Neural crest cell (in vitro differentiated cells): ENCODE measurements around the gene HAGHL. TPM values are rescaled to one million over a fixed set of nuclear protein-coding genes. Genes with fewer than 3 reads are reported as not detected.

ENCODE experiments used
- DNase-seq: peaks from one replicate; pipeline ENCODE4 v3.0.0; 2021; ENCODE audit warnings: low read depth, mixed read lengths, low spot score
- H3K27ac Mint-ChIP-seq: one replicate; pipeline ENCODE4 v1.8.0; 2021; ENCODE audit warnings: mild to moderate bottlenecking, mixed read lengths; ENCODE audit not compliant: unreplicated experiment
- H3K27me3 Mint-ChIP-seq: 2 replicates; pipeline ENCODE4 v1.8.0; 2021; ENCODE audit warnings: low read depth, mild to moderate bottlenecking, mixed read lengths
- H3K36me3 Mint-ChIP-seq: 2 replicates; pipeline ENCODE4 v1.8.0; 2021; ENCODE audit warnings: low read depth, mild to moderate bottlenecking, mixed read lengths
- H3K4me1 Mint-ChIP-seq: 2 replicates; pipeline ENCODE4 v1.8.0; 2021; ENCODE audit warnings: mixed read lengths
- H3K4me3 Mint-ChIP-seq: one replicate; pipeline ENCODE4 v1.8.0; 2021; ENCODE audit warnings: mild to moderate bottlenecking, mixed read lengths
- H3K9me3 Mint-ChIP-seq: 2 replicates; pipeline ENCODE4 v1.8.0; 2021; ENCODE audit warnings: mixed read lengths
- microRNA-seq: library from miRNA; unstranded; fragments of <30 nt; microRNA quantifications from one replicate; pipeline ENCODE4, GENCODE V29; 2020
- total RNA-seq: library from RNA; stranded (reverse); gene quantifications from 2 replicates; pipeline ENCODE4 v1.2.1, GENCODE V29; 2021
- TF ChIP-seq, protein P1 (sequence below): fragments of 200-600 bp; sonication (generic); conservative IDR thresholded peaks from 2 replicates; pipeline ENCODE4 v1.5.0; 2021; ENCODE audit warnings: antibody characterized with exemption, mild to moderate bottlenecking

The HAGHL gene
- total RNA-seq, 1 donor from 2014 or later, result 15.4 TPM

DNA sequence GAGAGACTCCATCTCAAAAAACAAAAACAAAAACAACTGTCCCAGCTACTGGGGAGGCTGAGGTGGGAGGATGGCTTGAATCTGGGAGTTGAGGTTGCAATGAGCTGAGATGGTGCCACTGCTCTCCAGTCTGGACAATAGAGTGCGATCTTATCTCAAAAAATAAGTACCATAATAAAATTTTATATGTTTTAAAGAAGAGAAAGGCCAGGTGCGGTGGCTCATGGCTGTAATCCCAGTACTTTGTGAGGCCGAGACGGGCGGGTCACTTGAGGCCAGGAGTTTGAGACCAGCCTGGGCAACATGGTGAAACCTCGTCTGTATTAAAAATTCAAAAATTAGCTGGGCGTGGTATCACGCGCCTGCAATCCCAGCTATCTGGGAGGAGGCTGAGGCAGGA lies 49.9 kb downstream of the HAGHL start:
- no peaks in the 10 kb centered on the region for H3K9me3 Mint-ChIP-seq

DNA sequence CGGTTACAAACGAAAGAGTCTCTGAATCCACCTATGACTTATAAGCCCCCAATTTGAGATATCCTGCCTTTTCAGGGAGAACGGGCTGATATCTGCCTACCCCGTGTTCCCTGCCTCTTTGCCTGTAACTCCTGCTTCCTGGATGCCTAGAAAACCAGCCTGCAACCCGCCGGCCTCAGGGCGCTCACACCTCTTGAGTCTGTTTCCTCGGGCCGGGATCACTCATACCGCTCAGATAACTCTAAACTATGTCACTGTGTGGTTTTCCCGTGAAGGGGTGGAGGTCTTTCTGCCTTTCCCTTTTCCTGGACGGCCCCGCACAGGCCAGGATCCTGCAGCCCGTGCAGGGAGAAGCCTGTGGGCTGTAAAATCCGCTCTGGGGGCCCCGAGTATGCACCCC lies 50.9 kb downstream of the HAGHL start:
- no peaks in the 10 kb centered on the region for H3K9me3 Mint-ChIP-seq
- TF ChIP-seq, protein P1, sequence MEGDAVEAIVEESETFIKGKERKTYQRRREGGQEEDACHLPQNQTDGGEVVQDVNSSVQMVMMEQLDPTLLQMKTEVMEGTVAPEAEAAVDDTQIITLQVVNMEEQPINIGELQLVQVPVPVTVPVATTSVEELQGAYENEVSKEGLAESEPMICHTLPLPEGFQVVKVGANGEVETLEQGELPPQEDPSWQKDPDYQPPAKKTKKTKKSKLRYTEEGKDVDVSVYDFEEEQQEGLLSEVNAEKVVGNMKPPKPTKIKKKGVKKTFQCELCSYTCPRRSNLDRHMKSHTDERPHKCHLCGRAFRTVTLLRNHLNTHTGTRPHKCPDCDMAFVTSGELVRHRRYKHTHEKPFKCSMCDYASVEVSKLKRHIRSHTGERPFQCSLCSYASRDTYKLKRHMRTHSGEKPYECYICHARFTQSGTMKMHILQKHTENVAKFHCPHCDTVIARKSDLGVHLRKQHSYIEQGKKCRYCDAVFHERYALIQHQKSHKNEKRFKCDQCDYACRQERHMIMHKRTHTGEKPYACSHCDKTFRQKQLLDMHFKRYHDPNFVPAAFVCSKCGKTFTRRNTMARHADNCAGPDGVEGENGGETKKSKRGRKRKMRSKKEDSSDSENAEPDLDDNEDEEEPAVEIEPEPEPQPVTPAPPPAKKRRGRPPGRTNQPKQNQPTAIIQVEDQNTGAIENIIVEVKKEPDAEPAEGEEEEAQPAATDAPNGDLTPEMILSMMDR, result no peak
- no peaks in the 10 kb centered on the region for H3K27me3 Mint-ChIP-seq
- DNase-seq, result no peak
- no peak overlapping the region for H3K27ac Mint-ChIP-seq
- no peak overlapping the region for H3K4me3 Mint-ChIP-seq
- H3K36me3 Mint-ChIP-seq, result no peaks in the 10 kb centered on the region
- no peaks in the 10 kb centered on the region for H3K4me1 Mint-ChIP-seq

More for the DNA sequence above, 49.9 kb downstream of the HAGHL start:
- DNase-seq, result no peak
- no peaks in the 10 kb centered on the region for H3K4me1 Mint-ChIP-seq
- no peak overlapping the region for H3K4me3 Mint-ChIP-seq
- no peaks in the 10 kb centered on the region for H3K27me3 Mint-ChIP-seq
- no peak overlapping the region for H3K27ac Mint-ChIP-seq
- TF ChIP-seq, protein P1, result no peak
- H3K36me3 Mint-ChIP-seq, result no peaks in the 10 kb centered on the region

DNA sequence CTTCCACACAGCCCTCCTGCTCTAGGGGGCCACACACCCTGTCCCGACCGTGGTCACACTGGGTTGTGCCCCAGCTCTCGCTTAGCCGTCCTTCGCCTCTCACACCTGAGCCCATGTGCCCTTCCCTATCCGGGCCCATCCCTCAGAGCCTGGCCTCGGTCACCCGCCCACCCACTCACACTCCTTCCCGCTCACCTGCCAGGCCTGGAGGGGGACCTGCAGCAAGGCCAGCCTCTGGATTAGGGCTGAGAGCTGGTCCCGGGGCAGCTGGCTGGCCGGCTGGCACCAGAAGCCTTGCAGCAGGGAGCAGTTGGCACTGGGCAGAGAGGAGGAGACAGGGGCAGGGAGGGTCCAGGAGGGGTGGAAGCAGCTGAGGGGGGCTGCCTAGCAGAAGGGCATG lies 51.5 kb downstream of the HAGHL start:
- DNase-seq, result no peak
- H3K27me3 Mint-ChIP-seq, result no peaks in the 10 kb centered on the region
- no peaks in the 10 kb centered on the region for H3K9me3 Mint-ChIP-seq
- H3K4me1 Mint-ChIP-seq, result no peaks in the 10 kb centered on the region
- TF ChIP-seq, protein P1, result no peak
- no peak overlapping the region for H3K4me3 Mint-ChIP-seq
- no peaks in the 10 kb centered on the region for H3K36me3 Mint-ChIP-seq
- H3K27ac Mint-ChIP-seq, result no peak overlapping the region

DNA sequence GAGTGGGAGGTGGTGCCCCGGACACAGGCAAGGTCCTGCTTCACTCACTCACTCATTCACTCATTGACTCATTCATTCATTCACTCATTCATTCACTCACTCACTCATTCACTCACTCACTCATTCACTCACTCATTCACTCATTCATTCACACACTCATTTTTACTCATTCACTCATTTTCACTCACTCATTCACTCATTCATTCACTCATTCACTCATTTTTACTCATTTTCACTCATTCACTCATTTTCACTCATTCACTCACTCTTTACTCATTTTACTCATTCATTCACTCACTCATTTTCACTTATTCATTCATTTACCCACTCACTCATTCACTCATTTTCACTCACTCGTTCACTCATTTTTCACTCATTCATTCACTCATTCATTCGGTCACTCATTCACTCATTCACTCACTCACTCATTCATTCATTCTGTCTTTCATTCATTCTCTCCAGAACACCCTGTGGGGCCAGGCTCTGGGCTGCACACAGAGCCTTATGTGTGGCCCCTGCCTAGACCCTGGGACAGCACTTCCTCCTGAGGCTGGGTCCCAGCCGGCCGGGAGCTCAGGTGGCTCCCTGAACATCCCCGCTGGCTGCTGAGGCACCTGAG lies 52.1 kb downstream of the HAGHL start:
- Mint-ChIP-seq H3K27me3 (no peaks in the 10 kb centered on the region), H3K4me1 (no peaks in the 10 kb centered on the region), H3K36me3 (no peaks in the 10 kb centered on the region), H3K27ac (no peak overlapping the region), H3K4me3 (no peak overlapping the region), H3K9me3 (no peaks in the 10 kb centered on the region)
- no peak for DNase-seq
- TF ChIP-seq, protein P1, result no peak

Small RNAs within 50 kb of the gene (microRNA-seq; reads per million reads assigned to microRNA genes)
- gene MIR662, result not detected

Other genes with a start within 250 kb of the HAGHL start
- gene CAPN15, start 199.4 kb upstream of the HAGHL start, total RNA-seq, result 56.9 and 60.3 TPM in 2 replicates
- gene PRR35, start 166.7 kb upstream of the HAGHL start, total RNA-seq, result not detected in 2 replicates
- gene NHLRC4, start 160.1 kb upstream of the HAGHL start, total RNA-seq, result 0.84 and 0.86 TPM in 2 replicates
- 84.9 and 91.7 TPM in 2 replicates for gene PIGQ, start 157.1 kb upstream of the HAGHL start, total RNA-seq
- gene RAB40C, start 137.0 kb upstream of the HAGHL start, total RNA-seq, result 30.9 and 31.6 TPM in 2 replicates
- gene WFIKKN1, start 96.1 kb upstream of the HAGHL start, total RNA-seq, result 8.1 and 8.5 TPM in 2 replicates
- gene METTL26, start 90.8 kb upstream of the HAGHL start, total RNA-seq, result 73.4 and 75.3 TPM in 2 replicates
- gene MCRIP2, start 85.3 kb upstream of the HAGHL start, total RNA-seq, result 16.2 and 17.6 TPM in 2 replicates
- 95.8 and 97.0 TPM in 2 replicates for gene WDR90, start 77.7 kb upstream of the HAGHL start, total RNA-seq
- gene RHOT2, start 59.0 kb upstream of the HAGHL start, total RNA-seq, result 171 and 189 TPM in 2 replicates
- 3.0 and 3.1 TPM in 2 replicates for gene RHBDL1, start 51.4 kb upstream of the HAGHL start, total RNA-seq
- gene STUB1, start 46.7 kb upstream of the HAGHL start, total RNA-seq, result 81.5 and 99.3 TPM in 2 replicates
- 60.8 and 64.5 TPM in 2 replicates for gene JMJD8, start 42.8 kb upstream of the HAGHL start, total RNA-seq
- gene WDR24, start 36.7 kb upstream of the HAGHL start, total RNA-seq, result 16.6 and 20.7 TPM in 2 replicates
- 2.5 and 3.0 TPM in 2 replicates for gene FBXL16, start 21.3 kb upstream of the HAGHL start, total RNA-seq
- gene METRN, start 12.0 kb upstream of the HAGHL start, total RNA-seq, result 210 and 224 TPM in 2 replicates
- 51.1 and 52.7 TPM in 2 replicates for gene ANTKMT, start 6.0 kb upstream of the HAGHL start, total RNA-seq
- 7.0 and 7.2 TPM in 2 replicates for gene CCDC78, start 663 bp upstream of the HAGHL start, total RNA-seq
- gene CIAO3, start 13.9 kb downstream of the HAGHL start, total RNA-seq, result 42.1 and 45.9 TPM in 2 replicates
- gene MSLN, start 33.6 kb downstream of the HAGHL start, total RNA-seq, result not detected in 2 replicates
- 36.1 and 36.8 TPM in 2 replicates for gene RPUSD1, start 61.3 kb downstream of the HAGHL start, total RNA-seq
- gene CHTF18, start 61.5 kb downstream of the HAGHL start, total RNA-seq, result 156 and 169 TPM in 2 replicates
- gene GNG13, start 73.6 kb downstream of the HAGHL start, total RNA-seq, result not detected in 2 replicates
- gene LMF1, start 243.9 kb downstream of the HAGHL start, total RNA-seq, result 16.0 and 19.4 TPM in 2 replicates